CD4-positive, alpha-beta T cell treated with Interleukin-21 for 1 hour (primary cell): Measurements from ENCODE around the gene PRKCSH.
"Not testable (repeated sequence)": the region's sequence is repeated elsewhere in the genome, so short reads cannot be mapped to it uniquely, and the experiment has no call there.

ENCODE experiments used
- DNase-seq: peaks from one replicate; pipeline ENCODE4 v3.0.0-alpha.2; 2020

PRKCSH gene

GRCh38 chr19:11435057-11435832 lies at the start of gene PRKCSH, which contains the start of gene ODAD3:
Gene PRKCSH, plus strand, starts transcription at chr19:11435635. Its CDS starts 483 bp downstream, at chr19:11436118.
Gene ODAD3, minus strand, starts transcription at chr19:11435121. Its CDS starts 105 bp downstream, at chr19:11435016.
- DNase-seq: peak; percentile 99

GRCh38 chr19:11387162-11388034 lies 48.0 kb upstream of the PRKCSH start:
- no peak for DNase-seq

DNA sequence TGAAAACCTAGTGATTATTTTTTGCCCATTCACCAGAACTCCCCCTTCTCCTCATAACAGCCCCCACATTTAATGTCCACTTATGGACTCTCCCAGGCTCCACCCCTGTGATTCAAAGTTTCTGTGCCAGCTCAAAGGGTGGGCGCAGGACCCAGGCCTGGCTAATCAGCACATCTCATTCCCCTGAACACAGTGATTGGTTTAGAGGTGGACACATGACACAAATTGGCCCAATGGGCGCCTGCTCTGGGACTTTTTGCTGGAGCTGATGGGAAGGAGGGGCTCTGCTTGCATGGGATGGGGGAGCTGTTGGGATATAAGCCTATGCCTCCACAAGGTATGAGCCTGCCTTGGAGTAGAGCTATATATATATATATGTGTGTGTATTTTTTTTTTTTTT lies 45.1 kb upstream of the PRKCSH start:
- no peak for DNase-seq

DNA sequence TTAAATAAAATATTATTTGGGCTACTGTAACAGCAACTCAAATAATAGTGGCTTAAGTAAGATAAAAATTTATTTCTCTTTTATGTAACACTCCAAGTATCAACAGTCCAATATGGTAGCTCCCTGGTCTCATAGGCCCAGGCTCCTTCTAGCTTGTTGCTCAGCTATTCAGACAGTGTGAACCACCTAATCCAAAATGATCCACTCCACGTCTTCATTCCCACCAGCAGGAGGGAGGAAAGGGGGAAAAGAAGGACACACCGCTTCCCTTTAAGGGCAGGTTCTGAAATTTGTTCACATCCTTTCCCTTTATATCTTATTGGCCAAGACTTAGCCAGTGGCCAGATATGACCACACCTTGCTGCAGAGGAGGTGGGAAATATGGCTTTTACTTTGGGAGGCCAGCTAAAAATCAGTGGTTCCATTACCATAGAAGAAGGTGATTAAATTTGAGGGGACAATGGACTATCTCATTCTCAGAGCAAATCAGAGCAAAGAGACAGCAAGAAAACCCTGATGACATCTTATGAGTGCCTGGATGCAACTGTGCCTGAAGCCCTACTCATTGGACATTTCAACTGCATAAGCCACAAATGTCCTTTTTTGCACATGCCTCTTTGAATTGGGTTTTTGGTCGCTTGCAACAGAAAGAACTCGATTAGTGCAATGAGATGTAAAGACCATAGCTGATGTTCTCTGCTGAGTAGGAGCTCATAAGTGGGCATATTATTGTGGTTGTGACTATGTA lies 44.3 kb upstream of the PRKCSH start:
- no peak for DNase-seq

- DNase-seq: no peak
Measured at GRCh38 chr19:11397089-11397610, 38.3 kb upstream of the PRKCSH start.

GRCh38 chr19:11399667-11400066 lies 35.8 kb upstream of the PRKCSH start:
- no peak for DNase-seq

DNA sequence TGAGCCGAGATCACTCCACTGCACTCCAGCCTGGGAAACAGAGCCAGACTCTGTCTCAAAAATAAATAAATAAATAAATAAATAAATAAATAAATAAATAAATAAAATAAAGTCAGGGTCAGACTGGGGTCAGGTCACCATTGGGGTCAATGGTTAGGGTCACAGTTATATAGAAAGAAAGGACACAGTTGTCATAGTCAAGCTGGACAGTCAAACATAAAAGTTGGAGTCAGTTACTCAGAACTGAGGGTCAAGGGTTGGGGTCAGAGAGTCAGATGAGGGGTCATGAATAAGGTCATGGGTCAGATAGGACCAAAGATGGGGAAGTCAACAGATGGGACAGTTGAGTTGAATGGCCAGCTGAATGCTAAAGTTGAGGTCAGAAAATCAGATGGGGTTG lies 34.6 kb upstream of the PRKCSH start:
- no peak for DNase-seq

GRCh38 chr19:11401808-11402543 lies 33.5 kb upstream of the PRKCSH start:
- no peak for DNase-seq

DNA sequence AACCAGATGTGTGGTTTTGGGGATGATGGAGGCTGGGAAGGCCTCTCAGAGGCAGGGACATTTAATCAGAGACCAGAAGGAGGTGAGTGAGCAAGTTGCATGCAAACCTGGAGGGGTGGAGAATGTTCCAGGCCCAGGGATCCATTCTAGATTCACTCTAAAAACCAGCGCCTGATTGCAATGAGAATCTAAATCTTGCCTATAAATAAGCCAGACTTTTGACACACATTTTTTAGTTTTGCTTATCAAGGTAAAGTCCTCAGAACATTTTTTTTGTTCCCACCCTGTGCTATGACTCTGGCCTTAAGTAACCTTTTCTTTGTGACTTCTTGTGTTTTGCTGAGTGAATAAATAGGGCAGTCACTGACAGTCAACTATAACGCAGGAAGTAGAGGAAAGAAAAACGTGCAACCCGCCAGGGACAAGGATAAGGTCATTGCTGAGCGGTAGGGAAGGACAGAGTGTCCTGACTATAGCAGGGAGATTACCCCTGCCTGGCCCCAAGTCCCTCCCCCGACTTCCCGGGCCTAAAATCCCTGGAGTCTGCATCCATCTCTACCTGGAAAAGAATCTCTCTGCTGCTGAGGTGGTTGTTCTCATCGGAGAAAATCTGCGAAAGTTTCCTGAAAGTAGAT lies 30.7 kb upstream of the PRKCSH start:
- DNase-seq: no peak

DNA sequence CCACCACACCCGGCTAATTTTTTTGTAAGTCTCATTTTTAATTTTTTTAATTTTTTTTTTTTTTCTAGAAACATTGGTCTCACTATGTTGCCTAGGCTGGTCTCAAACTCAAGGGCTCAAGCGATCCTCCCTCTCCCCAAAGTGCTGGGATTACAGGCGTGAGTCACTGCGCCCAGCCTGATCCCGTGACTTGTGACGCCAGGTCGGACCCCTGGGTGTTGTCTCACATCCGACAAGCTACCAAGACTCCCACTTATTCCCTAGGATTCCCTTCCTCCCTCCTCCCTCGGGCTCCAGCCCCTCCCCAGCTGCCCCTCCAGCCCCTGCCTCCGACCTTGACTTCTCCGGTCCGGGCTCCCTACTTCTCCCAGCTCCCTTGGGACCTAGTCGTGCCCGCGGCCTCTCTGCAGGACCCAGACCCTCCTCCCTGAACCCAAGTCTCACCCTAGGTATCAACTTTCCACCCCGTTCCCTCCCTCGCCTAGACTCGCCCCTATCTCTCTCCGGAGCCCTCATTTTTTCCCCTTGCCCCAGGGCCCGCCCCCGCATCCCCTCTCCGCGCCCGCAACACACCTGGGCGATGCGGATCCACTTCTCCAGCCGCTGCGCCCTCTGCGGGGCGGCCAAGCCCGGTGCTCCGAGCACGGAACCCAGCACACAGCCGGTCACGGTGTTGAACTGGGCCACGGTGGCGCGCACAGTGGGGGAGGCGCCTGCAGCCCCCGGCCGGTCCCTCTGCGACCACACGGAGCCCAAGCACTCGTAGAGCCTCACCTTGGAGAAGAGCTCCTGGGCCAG lies 29.4 kb upstream of the PRKCSH start:
- DNase-seq: peak; percentile 31

GRCh38 chr19:11406703-11407236 lies 28.7 kb upstream of the PRKCSH start:
- not testable (repeated sequence) for DNase-seq

DNA sequence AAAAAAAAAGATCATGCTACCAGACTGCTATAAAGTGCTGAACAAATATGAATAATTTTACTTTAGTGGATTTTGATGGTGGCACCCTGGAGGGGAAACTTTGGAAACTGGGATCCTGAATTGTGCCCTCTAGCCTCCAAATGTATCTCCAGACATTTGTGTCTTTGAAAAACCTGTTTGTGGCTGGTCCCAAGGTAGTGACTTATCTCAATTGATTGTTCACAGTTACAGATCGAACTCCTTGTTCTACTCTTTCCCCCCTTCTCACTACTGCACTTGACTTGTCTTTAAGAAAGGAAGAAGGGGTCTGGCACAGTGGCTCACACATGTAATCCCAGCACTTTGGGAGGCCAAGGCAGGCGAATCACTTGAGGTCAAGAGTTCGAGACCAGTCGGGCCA lies 26.8 kb upstream of the PRKCSH start:
- no peak for DNase-seq

- no peak for DNase-seq
Measured at GRCh38 chr19:11410682-11411081, 24.8 kb upstream of the PRKCSH start.

DNA sequence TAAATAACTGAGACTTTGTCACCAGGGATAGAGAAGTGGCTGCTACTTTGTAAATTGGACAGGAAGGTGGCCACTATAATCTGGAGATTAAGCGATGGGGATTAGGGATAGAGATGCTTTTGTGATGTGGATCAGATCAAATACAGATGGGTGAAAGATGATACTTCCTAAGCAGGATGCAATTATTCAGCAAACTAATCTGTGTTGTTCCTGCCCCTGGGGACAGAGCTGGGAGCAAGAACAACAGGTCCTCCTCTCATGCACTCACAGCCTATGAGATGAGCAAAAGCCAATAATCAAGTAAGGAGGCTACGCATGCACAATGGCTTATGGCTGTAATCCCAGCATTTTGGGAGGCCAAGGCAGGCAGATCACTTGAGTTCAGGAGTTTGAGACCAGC lies 20.9 kb upstream of the PRKCSH start:
- DNase-seq: no peak

DNA sequence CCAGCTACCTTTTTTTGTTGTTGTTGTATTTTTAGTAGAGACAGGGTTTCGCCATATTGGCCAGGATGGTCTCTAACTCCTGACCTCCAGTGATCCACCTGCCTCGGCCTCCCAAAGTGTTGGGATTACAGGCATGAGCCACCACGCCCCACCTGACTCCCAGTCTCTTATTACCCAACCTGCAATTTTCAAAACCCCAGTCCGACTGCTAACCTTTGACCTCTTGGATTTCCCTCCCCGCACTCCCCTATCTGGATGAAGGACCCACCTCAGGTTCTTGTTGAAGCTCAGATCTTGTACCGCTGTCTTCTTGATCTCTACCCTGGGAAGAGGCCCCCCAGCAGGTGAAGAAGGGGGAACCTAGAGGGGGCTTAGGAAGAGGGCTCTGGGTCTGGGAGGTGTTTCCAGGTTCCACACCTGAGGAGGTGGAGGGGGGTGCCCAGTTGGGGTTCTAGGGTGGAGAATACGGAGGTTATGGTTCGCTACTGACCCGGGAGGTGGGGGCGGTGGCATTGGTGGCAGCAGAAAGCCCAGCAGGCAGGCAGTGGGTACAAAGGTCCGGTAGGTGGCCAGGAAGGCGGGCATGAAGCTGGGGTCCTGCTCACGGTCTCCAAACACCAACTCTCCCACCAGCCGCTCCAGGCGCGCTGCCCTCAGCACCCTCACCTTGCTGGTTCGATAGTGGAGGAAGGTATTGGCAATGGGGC lies 18.9 kb upstream of the PRKCSH start:
- no peak for DNase-seq

- DNase-seq: no peak
Measured at GRCh38 chr19:11418094-11418548, 17.3 kb upstream of the PRKCSH start.

DNA sequence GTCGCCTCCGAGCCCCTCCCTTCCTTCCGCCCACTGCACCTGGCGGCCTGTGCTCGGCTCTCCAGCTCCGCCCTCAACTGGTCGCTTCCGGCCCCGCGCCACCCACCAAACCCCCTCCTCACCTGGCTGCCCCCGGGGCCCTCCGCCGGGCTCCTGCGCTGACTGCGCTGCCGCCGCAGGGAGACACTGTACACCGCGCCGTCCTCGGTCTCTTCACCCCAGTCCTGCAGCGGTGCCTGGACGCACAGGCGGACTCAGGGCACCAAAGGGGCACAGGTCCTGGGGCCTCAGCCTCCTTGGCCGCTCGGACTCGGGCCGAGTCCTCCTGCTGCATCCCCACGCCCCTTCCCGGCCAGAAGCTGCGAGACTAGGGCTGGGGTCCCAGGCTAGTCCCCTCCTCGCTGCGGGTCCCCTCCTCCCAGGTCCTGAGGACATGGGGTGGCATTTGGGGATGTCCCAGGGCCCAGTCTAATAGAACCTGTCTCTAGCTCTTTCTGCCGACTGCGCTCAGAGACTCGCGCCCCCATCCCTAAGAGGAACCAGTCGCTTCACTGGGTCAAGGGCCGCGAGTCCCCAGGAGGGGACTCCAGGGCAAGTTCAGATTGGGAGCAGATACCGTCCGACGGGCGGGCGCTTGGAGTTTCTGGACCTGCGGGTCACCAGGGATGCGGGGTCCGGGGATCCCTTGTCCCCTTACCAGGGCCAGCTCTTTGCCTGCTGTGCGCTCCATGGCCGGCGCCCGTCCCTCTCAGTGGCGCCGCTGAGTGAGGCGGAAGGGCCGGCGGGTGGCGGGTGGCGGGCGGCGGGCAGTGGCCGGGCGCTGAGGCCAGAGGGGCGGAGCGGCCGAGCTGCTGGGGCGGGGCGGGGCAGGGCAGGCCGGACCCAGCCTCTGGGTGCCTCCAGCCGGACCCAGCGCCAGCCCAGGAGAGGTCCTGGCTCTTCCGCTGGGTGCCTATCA lies 16.6 kb upstream of the PRKCSH start, which contains the start of gene RGL3:
Gene RGL3, minus strand, starts transcription at position 766 of the 958 bp plus-strand sequence. Its CDS starts 36 bp downstream, at position 730.
- DNase-seq: peak; percentile 5
